GM18907 (cell line): ENCODE data around the gene PLTP.

Source experiments
- ATAC-seq: cut with Tn5 transposase; IDR thresholded peaks from one replicate; pipeline ENCODE4 v1.9.1; 2021; ENCODE audit warnings: mild to moderate bottlenecking, moderate library complexity; ENCODE audit not compliant: unreplicated experiment

PLTP gene

GRCh38 chr20:45921337-45922189 lies 9.6 kb upstream of the PLTP start:
- ATAC-seq = no peak

- no peak for ATAC-seq
These were observed 8.7 kb upstream of the PLTP start for GRCh38 chr20:45920462-45921336.

GRCh38 chr20:45919542-45920399 lies 7.8 kb upstream of the PLTP start:
- no peak for ATAC-seq

GRCh38 chr20:45918779-45919537 lies 7.0 kb upstream of the PLTP start:
- no peak for ATAC-seq

- ATAC-seq = no peak
These were observed 6.3 kb upstream of the PLTP start for GRCh38 chr20:45918182-45918737.

- ATAC-seq = no peak
These were observed 5.8 kb upstream of the PLTP start for GRCh38 chr20:45917790-45918141.

GRCh38 chr20:45913116-45913515 lies 1.2 kb upstream of the PLTP start:
- ATAC-seq = no peak

GRCh38 chr20:45912344-45912682 lies 358 bp upstream of the PLTP start:
- no peak for ATAC-seq

GRCh38 chr20:45910670-45911485 lies 1.1 kb downstream of the PLTP start:
- ATAC-seq = peak; percentile 91

GRCh38 chr20:45909817-45910669 lies 1.9 kb downstream of the PLTP start:
- no peak for ATAC-seq

GRCh38 chr20:45909336-45909808 lies 2.6 kb downstream of the PLTP start:
- ATAC-seq = no peak

GRCh38 chr20:45908084-45908483 lies 3.9 kb downstream of the PLTP start:
- no peak for ATAC-seq

GRCh38 chr20:45907219-45907948 lies 4.6 kb downstream of the PLTP start:
- ATAC-seq = no peak

- ATAC-seq = no peak
These were observed 6.4 kb downstream of the PLTP start for GRCh38 chr20:45905505-45906079.

GRCh38 chr20:45904583-45905504 lies 7.1 kb downstream of the PLTP start:
- ATAC-seq = no peak

- ATAC-seq = no peak
These were observed 9.7 kb downstream of the PLTP start for GRCh38 chr20:45902199-45902701.
